HepG2 (cell line): Measurements from ENCODE around the gene PLEKHA6. TPM values are rescaled to one million over a fixed set of nuclear protein-coding genes. Genes with fewer than 3 reads are reported as not detected.
A peak's percentile ranks its signal among the peaks of the same experiment; 100 is the strongest.

Experiments used
- ATAC-seq: fragments of 200-7000 bp; cut with Tn5 transposase; 3 replicates; pipeline ENCODE4 v1.9.1; 2020; ENCODE audit warnings: mild to moderate bottlenecking, moderate library complexity
- BruUV-seq: library from RNA; stranded (reverse); fragments of 400-500 nt; replicated peaks from 2 replicates; lab custom pipeline; 2021; lab: Mats Ljungman, UMichigan
- CTCF ChIA-PET: fragments of 300-600 bp; formaldehyde crosslinking; extraction: SDS; loops from one replicate; lab custom pipeline; 2021; ENCODE audit warnings: low total read pairs, inconsistent platforms, low intra/inter-chr PET ratio; lab: Yijun Ruan, JAX
- POLR2A ChIA-PET: fragments of 350-600 bp; sonication (Branson Sonifier 250); formaldehyde crosslinking; loops from one replicate; lab custom pipeline; 2020; ENCODE audit warnings: antibody characterized with exemption, inconsistent platforms; lab: Yijun Ruan, JAX
- DNase-seq: peaks from one replicate; pipeline ENCODE4 v3.0.0-alpha.2; 2015; ENCODE audit warnings: low spot score
- FAIRE-seq: peaks from 3 replicates; lab custom pipeline; 2011; peaks lifted over from hg19 to GRCh38; lab: Jason Lieb, UNC
- H2AFZ ChIP-seq: one replicate; pipeline ENCODE4 v1.6.1; 2011; ENCODE audit warnings: low read length, inconsistent platforms
- H3K27ac ChIP-seq: fragments of 300-600 bp; 3 replicates; pipeline ENCODE4 v1.8.0; 2011; ENCODE audit warnings: mixed run types, mild to moderate bottlenecking, mixed read lengths, low read length, inconsistent platforms; ENCODE audit not compliant: insufficient read depth; ENCODE audit errors: extremely low read length
- H3K27me3 ChIP-seq, 2 experiments: fragments of 200-600 bp in 1 of 2; 2 replicates in 1 of 2; 3 replicates in 1 of 2; pipeline versions ENCODE4 v1.6.0 to v1.8.0; 2011; ENCODE audit warnings: low read length in 2 of 2, mild to moderate bottlenecking in 2 of 2, moderate library complexity in 2 of 2, inconsistent platforms in 1 of 2; ENCODE audit not compliant: insufficient read depth in 2 of 2, control insufficient read depth in 1 of 2
- H3K36me3 ChIP-seq, 2 experiments: fragments of 200-600 bp in 1 of 2; replicated peaks in 1 of 2; 2 replicates in 1 of 2; 3 replicates in 1 of 2; pipeline versions ENCODE4 v1.5.1 to v1.8.0; 2011; ENCODE audit warnings: low read length in 2 of 2, inconsistent platforms in 1 of 2; ENCODE audit not compliant: insufficient read depth in 2 of 2, control insufficient read depth in 1 of 2
- H3K4me1 ChIP-seq: 2 replicates; pipeline ENCODE4 v1.5.1; 2012; ENCODE audit warnings: low read length, inconsistent platforms; ENCODE audit not compliant: insufficient read depth
- H3K4me2 ChIP-seq: 2 replicates; pipeline ENCODE4 v1.6.0; 2011; ENCODE audit warnings: low read depth, low read length, inconsistent platforms
- H3K4me3 ChIP-seq, 3 experiments: fragments of 200-600 bp in 1 of 3; sonication (generic), shearing (Covaris generic) in 1 of 3; replicated peaks in 1 of 3; 2 replicates each; pipeline ENCODE4 v1.5.1; 2011 to 2016; ENCODE audit warnings: low read length in 3 of 3, inconsistent platforms in 2 of 3, low read depth in 2 of 3, mild to moderate bottlenecking in 2 of 3, control low read depth in 1 of 3, mixed read lengths in 1 of 3; ENCODE audit not compliant: insufficient read depth in 1 of 3
- H3K79me2 ChIP-seq: one replicate; pipeline ENCODE4 v1.6.1; 2011; ENCODE audit warnings: low read length, inconsistent platforms; ENCODE audit not compliant: insufficient read depth
- H3K9ac ChIP-seq: 2 replicates; pipeline ENCODE4 v1.6.0; 2011; ENCODE audit warnings: mild to moderate bottlenecking, low read depth, low read length, inconsistent platforms; ENCODE audit not compliant: insufficient read depth
- H3K9me3 ChIP-seq: 2 replicates; pipeline ENCODE4 v1.5.1; 2012; ENCODE audit warnings: mild to moderate bottlenecking, low read length
- H4K20me1 ChIP-seq: 2 replicates; pipeline ENCODE4 v1.6.0; 2011; ENCODE audit warnings: inconsistent platforms, mild to moderate bottlenecking, low read length, moderate library complexity; ENCODE audit not compliant: insufficient read depth
- CHCHD3 ChIP-seq: sonication (generic); formaldehyde crosslinking; IDR thresholded peaks from 2 replicates; pipeline ENCODE4 v1.8.0; 2022; ENCODE audit warnings: mild to moderate bottlenecking, missing genetic modification reagents, moderate library complexity
- CHD4 ChIP-seq: fragments of 200-600 bp; sonication (generic); IDR thresholded peaks from 2 replicates; pipeline ENCODE4 v1.7.0; 2017; ENCODE audit warnings: mild to moderate bottlenecking, low read length, borderline replicate concordance
- JARID2 ChIP-seq: sonication (generic); formaldehyde crosslinking; IDR thresholded peaks from 2 replicates; pipeline ENCODE4 v1.8.1; 2023; ENCODE audit warnings: missing genetic modification reagents, inconsistent platforms; ENCODE audit not compliant: insufficient replicate concordance
- KDM4B ChIP-seq: sonication (generic); formaldehyde crosslinking; IDR thresholded peaks from 2 replicates; pipeline ENCODE4 v1.4.0; 2020; ENCODE audit warnings: missing genetic modification reagents
- MEF2D ChIP-seq: sonication (generic); formaldehyde crosslinking; IDR thresholded peaks from 2 replicates; pipeline ENCODE4 v1.5.1; 2020; ENCODE audit warnings: mild to moderate bottlenecking, missing genetic modification reagents
- MTA1 ChIP-seq: sonication (generic); formaldehyde crosslinking; IDR thresholded peaks from 2 replicates; pipeline ENCODE4 v1.4.0; 2020; ENCODE audit warnings: missing genetic modification reagents, mild to moderate bottlenecking, borderline replicate concordance
- SP4 ChIP-seq: sonication (generic); formaldehyde crosslinking; IDR thresholded peaks from 2 replicates; pipeline ENCODE4 v1.8.1; 2023; ENCODE audit warnings: mild to moderate bottlenecking, missing genetic modification reagents
- ZFP36L1 ChIP-seq: sonication (generic); formaldehyde crosslinking; IDR thresholded peaks from 2 replicates; pipeline ENCODE4 v1.8.0; 2022; ENCODE audit warnings: mild to moderate bottlenecking, missing genetic modification reagents, moderate library complexity
- ZNF501 ChIP-seq: sonication (generic); formaldehyde crosslinking; IDR thresholded peaks from 2 replicates; pipeline ENCODE4 v1.5.1; 2020; ENCODE audit warnings: mild to moderate bottlenecking, moderate library complexity, missing genetic modification reagents
- ZNF598 ChIP-seq: sonication (generic); formaldehyde crosslinking; IDR thresholded peaks from 2 replicates; pipeline ENCODE4 v1.5.1; 2020; ENCODE audit warnings: mild to moderate bottlenecking, missing genetic modification reagents, borderline replicate concordance
- ZNF790 ChIP-seq: sonication (generic); formaldehyde crosslinking; IDR thresholded peaks from 2 replicates; pipeline ENCODE4 v1.8.0; 2022; ENCODE audit warnings: missing genetic modification reagents, mild to moderate bottlenecking, borderline replicate concordance
- WGBS: methylation state at CpG from one replicate; pipeline ENCODE4 v1.1.6; 2017; ENCODE audit warnings: low lambda C conversion rate; 5-methylcytosine and 5-hydroxymethylcytosine counted together
- in situ Hi-C: cut with HindIII; loops from 2 replicates; pipeline ENCODE4 v1.10.0; 2017; ENCODE audit warnings: low pct_unique_long_range_greater_than_20kb; ENCODE audit not compliant: extremely low pct_ligation_motif_present
- intact Hi-C: fragments of 100-400 bp; cut with micrococcal nuclease; formaldehyde crosslinking; loops from one replicate; pipeline ENCODE4 v1.10.0; 2022; ENCODE audit not compliant: unreplicated experiment
- polyA plus RNA-seq, 8 experiments: library from polyadenylated mRNA; depleted of rRNA in 3 of 8; stranded (reverse) in 7 of 8; unstranded in 1 of 8; fragments of >200 nt; fragmentation: Illumina TruSeq in 4 of 8; extraction: Trizol in 4 of 8; gene quantifications; 2 replicates each; pipeline versions ENCODE4 v1.2.1 to v1.2.3, GENCODE V29; 2011 to 2016; ENCODE audit warnings: low read depth in 4 of 8, missing spikeins in 1 of 8, mixed read lengths in 1 of 8; ENCODE audit not compliant: insufficient read depth in 1 of 8
- total RNA-seq, 5 experiments: library from RNA; depleted of rRNA; stranded (reverse); fragments of >200 nt; fragmentation: Illumina TruSeq; extraction: Trizol; gene quantifications; 2 replicates each; pipeline ENCODE4 v1.2.3, GENCODE V29; 2016; ENCODE audit warnings: low read depth in 1 of 5
- TF ChIP-seq, protein P1 (sequence below), 2 experiments: IDR thresholded peaks; 2 replicates each; pipeline ENCODE4 v1.6.1; 2011 to 2012; ENCODE audit warnings: low read length in 2 of 2, borderline replicate concordance in 1 of 2, low read depth in 1 of 2, mild to moderate bottlenecking in 1 of 2, moderate library complexity in 1 of 2

The PLEKHA6 gene
- total and polyA plus RNA-seq, 2 of the 13 experiments (the other 11 are each of a cell fraction or from before 2014, with no cell fraction given): 5.3 to 11.4 TPM

DNA sequence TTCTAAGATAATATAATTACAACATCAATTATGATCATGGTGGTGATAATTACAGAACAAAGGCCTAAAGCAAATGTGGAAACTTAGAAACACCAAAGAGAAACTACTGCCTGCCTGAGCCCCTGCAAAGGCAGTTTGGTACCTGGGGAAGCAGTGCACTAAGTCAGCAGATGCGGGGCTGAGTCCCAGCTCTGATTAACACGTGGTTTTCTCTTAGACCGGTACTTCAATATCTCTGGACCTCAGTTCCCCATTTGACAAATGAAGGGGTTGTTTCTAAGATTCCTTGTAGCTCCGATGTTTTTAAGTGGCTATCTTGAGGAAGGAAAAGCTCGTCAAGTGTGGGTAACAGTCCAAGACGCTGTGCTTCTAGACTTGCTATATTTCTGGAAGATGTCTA, 16.7 kb upstream of the PLEKHA6 start:
- H3K9me3 ChIP-seq: no peaks in the 10 kb centered on the region
- peaks cover 58% of the 10 kb centered on the region for H3K4me1 ChIP-seq
- FAIRE-seq (no peak), ATAC-seq (no peak), DNase-seq (no peak)
- POLR2A ChIA-PET: interaction anchor here (1.8 to 2.6 kb wide), 2 partner anchors 162 to 232 kb away, joined by 5 to 12 read pairs; partner anchors contain the start of gene GOLT1A
- CTCF ChIA-PET: interaction anchor here (1.6 kb wide), 1 partner anchor 22 kb away, joined by 7 read pairs; no protein-coding TSS in a partner anchor
- 57% methylated on average over 6 of the region's 6 CpGs for WGBS
- H3K9ac ChIP-seq: peak overlapping the region; percentile 51; the same call in 1 of the 2 replicates
- H3K27me3 ChIP-seq: no peaks in the 10 kb centered on the region; a peak in 1 of 5 replicates
- H3K4me2 ChIP-seq: peak overlapping the region; percentile 96
- H3K36me3 ChIP-seq: peaks cover 0 to 11% of the 10 kb centered on the region in 2 experiments; a peak in 2 of 5 replicates
- no peak overlapping the region for H2AFZ ChIP-seq
- no peaks in the 10 kb centered on the region; the same call in 1 of the 2 replicates for H4K20me1 ChIP-seq
- no TSS peak for BruUV-seq
- in situ Hi-C loops (loop anchor here (10.0 kb wide), 1 partner anchor 302 kb away; the partner anchor contains the start of gene SOX13), intact Hi-C loops (loop anchor here (10.0 kb wide), 1 partner anchor 222 kb away; the partner anchor contains the start of gene ETNK2)
- H3K4me3 ChIP-seq: peak overlapping the region; percentile 81 to 85 (median 83)
- H3K27ac ChIP-seq: no peak overlapping the region
- no peak for TF ChIP-seq ZNF598 (CRISPR knock-in tag)
- no peak for TF ChIP-seq JARID2 (CRISPR knock-in tag)
- TF ChIP-seq ZNF790 (CRISPR knock-in tag): no peak
- TF ChIP-seq ZNF501 (CRISPR knock-in tag): no peak
- TF ChIP-seq ZFP36L1 (CRISPR knock-in tag): no peak
- TF ChIP-seq SP4 (CRISPR knock-in tag): no peak
- no peak for TF ChIP-seq CHCHD3 (CRISPR knock-in tag)
- no peak for TF ChIP-seq MEF2D (CRISPR knock-in tag)
- TF ChIP-seq, protein P1, sequence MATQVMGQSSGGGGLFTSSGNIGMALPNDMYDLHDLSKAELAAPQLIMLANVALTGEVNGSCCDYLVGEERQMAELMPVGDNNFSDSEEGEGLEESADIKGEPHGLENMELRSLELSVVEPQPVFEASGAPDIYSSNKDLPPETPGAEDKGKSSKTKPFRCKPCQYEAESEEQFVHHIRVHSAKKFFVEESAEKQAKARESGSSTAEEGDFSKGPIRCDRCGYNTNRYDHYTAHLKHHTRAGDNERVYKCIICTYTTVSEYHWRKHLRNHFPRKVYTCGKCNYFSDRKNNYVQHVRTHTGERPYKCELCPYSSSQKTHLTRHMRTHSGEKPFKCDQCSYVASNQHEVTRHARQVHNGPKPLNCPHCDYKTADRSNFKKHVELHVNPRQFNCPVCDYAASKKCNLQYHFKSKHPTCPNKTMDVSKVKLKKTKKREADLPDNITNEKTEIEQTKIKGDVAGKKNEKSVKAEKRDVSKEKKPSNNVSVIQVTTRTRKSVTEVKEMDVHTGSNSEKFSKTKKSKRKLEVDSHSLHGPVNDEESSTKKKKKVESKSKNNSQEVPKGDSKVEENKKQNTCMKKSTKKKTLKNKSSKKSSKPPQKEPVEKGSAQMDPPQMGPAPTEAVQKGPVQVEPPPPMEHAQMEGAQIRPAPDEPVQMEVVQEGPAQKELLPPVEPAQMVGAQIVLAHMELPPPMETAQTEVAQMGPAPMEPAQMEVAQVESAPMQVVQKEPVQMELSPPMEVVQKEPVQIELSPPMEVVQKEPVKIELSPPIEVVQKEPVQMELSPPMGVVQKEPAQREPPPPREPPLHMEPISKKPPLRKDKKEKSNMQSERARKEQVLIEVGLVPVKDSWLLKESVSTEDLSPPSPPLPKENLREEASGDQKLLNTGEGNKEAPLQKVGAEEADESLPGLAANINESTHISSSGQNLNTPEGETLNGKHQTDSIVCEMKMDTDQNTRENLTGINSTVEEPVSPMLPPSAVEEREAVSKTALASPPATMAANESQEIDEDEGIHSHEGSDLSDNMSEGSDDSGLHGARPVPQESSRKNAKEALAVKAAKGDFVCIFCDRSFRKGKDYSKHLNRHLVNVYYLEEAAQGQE (IDR thresholded peaks at IDR 0.05; ENCODE audit: borderline replicate concordance in 1 of 2, low read depth in 1 of 2, low read length in 2 of 2): no peak
- TF ChIP-seq CHD4: no peak
- no peak for TF ChIP-seq MTA1 (CRISPR knock-in tag)
- no peak for TF ChIP-seq KDM4B (CRISPR knock-in tag)
- H3K79me2 ChIP-seq: peaks cover 27% of the 10 kb centered on the region
